ENCODE results near the gene HHIPL1.

HHIPL1 gene

GRCh38 chr14:99688210-99688581 is 43.3 kb downstream of the HHIPL1 start:
- Histone ChIP-seq H3K4me1 (ENCODE audit: insufficient read depth, low read length) (peaks cover 17% of the 10 kb centered on the region), H4K20me1 (ENCODE audit: insufficient read depth, low read length) (peaks cover 9% of the 10 kb centered on the region), H3K27ac (ENCODE audit: low read length) (no peak overlapping the region), H3K9me3 (ENCODE audit: insufficient read depth, low read length, severe bottlenecking) (no peaks in the 10 kb centered on the region), H3K27me3 (ENCODE audit: insufficient read depth, low read length, poor library complexity) (peaks cover 42% of the 10 kb centered on the region), H3K9ac (ENCODE audit: low read depth, low read length) (no peak overlapping the region), H3K4me2 (ENCODE audit: insufficient read depth, low read length) (no peak overlapping the region), H3K79me2 (ENCODE audit: insufficient read depth, low read length) (no peaks in the 10 kb centered on the region), H3K4me3 (ENCODE audit: low read depth in 1 of 2, low read length in 2 of 2) (no peak overlapping the region), H2AFZ (ENCODE audit: low read depth, low read length) (no peak overlapping the region), H3K36me3 (ENCODE audit: insufficient read depth, low read length) (no peaks in the 10 kb centered on the region)
- no peak for TF ChIP-seq EZH2 (IDR thresholded peaks at IDR 0.05; ENCODE audit: borderline replicate concordance, low read depth, low read length, severe bottlenecking)
- TF ChIP-seq, protein P1, sequence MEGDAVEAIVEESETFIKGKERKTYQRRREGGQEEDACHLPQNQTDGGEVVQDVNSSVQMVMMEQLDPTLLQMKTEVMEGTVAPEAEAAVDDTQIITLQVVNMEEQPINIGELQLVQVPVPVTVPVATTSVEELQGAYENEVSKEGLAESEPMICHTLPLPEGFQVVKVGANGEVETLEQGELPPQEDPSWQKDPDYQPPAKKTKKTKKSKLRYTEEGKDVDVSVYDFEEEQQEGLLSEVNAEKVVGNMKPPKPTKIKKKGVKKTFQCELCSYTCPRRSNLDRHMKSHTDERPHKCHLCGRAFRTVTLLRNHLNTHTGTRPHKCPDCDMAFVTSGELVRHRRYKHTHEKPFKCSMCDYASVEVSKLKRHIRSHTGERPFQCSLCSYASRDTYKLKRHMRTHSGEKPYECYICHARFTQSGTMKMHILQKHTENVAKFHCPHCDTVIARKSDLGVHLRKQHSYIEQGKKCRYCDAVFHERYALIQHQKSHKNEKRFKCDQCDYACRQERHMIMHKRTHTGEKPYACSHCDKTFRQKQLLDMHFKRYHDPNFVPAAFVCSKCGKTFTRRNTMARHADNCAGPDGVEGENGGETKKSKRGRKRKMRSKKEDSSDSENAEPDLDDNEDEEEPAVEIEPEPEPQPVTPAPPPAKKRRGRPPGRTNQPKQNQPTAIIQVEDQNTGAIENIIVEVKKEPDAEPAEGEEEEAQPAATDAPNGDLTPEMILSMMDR (IDR thresholded peaks at IDR 0.05; ENCODE audit: borderline replicate concordance, extremely low read depth, low read length, poor library complexity, severe bottlenecking), result no peak
- DNase-seq (no peak), ATAC-seq (ENCODE audit: insufficient read depth, low read depth) (no peak)

DNA sequence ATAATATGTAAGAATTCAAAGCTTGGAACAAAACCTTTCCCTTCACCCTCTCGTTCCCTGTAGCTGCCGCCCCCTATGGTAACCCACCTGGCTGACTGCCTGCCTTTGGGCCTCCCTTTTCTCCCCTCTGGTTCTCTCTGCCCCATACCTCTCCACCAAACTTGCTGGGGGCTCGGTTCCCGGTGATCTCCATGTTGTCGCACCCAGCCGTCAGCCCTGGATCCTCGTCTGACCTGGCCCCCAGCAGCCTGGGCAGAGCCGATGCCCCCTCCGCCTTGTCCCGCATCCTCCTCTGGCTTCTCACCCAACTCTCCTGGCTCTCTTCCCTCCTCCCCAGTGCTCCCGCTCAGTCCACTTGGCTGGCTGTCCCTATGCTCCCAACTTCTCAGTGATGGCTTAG is 43.7 kb downstream of the HHIPL1 start:
- no peaks in the 10 kb centered on the region for H3K9me3 ChIP-seq (ENCODE audit: insufficient read depth, low read length, severe bottlenecking)
- ATAC-seq (ENCODE audit: insufficient read depth, low read depth) (no peak), DNase-seq (no peak)
- no peak overlapping the region for H3K4me2 ChIP-seq (ENCODE audit: insufficient read depth, low read length)
- H4K20me1 ChIP-seq (ENCODE audit: insufficient read depth, low read length), result peaks cover 9% of the 10 kb centered on the region
- H2AFZ ChIP-seq (ENCODE audit: low read depth, low read length), result no peak overlapping the region
- no peaks in the 10 kb centered on the region for H3K36me3 ChIP-seq (ENCODE audit: insufficient read depth, low read length)
- H3K79me2 ChIP-seq (ENCODE audit: insufficient read depth, low read length), result no peaks in the 10 kb centered on the region
- H3K27ac ChIP-seq (ENCODE audit: low read length), result no peak overlapping the region
- no peak overlapping the region for H3K9ac ChIP-seq (ENCODE audit: low read depth, low read length)
- peaks cover 42% of the 10 kb centered on the region for H3K27me3 ChIP-seq (ENCODE audit: insufficient read depth, low read length, poor library complexity)
- H3K4me3 ChIP-seq (ENCODE audit: low read depth in 1 of 2, low read length in 2 of 2), result no peak overlapping the region
- peaks cover 13% of the 10 kb centered on the region for H3K4me1 ChIP-seq (ENCODE audit: insufficient read depth, low read length)
- no peak for TF ChIP-seq EZH2 (IDR thresholded peaks at IDR 0.05; ENCODE audit: borderline replicate concordance, low read depth, low read length, severe bottlenecking)
- TF ChIP-seq, protein P1 (IDR thresholded peaks at IDR 0.05; ENCODE audit: borderline replicate concordance, extremely low read depth, low read length, poor library complexity, severe bottlenecking), result no peak

DNA sequence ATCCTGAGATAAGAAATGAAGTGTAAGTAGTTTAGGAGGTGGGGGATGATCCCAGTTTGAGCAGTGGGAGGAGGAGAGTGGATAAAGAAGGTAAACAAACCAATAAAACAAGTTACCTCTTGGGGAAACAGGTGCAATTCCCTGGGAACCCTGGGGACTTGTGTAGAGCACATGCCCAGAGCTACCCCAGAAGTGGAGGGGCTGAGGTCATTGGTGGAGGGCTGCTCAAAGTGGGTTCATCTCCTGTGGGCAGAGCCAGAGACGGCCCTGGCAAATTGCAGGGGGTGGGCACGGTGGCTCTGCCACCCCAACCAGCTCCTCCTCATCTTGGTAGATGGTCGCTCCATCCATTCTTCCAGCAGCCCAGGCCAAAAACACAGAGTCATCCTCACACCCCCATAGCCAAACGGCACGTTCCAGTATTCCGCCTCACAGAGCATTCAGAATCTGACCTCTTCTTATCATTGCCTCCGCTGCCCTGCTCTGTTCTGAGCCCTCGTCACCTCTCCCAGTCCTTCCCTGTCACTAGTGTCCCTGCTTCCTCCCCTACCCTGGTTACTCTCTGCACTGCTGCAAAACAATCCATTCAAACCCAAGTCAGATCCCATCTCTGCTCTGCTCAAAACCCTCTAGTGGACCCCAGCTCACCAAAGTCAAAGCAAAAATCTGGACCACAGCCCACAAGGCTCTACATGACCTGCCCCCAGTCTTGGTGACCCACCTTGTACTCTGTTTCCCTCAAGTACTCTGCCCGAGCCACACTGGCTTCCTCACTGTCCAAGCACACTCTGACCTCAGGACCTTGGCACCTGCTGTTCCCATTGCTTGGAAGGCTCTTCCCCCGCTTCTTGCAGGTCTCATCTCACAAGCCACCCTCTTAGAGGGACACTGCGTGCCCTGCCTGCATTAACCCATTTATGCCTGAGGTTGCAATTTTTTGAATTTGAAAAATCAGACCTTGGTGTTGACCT is 44.6 kb downstream of the HHIPL1 start:
- no peak for ATAC-seq (ENCODE audit: insufficient read depth, low read depth)
- H3K27me3 ChIP-seq (ENCODE audit: insufficient read depth, low read length, poor library complexity), result peaks cover 46% of the 10 kb centered on the region
- H4K20me1 ChIP-seq (ENCODE audit: insufficient read depth, low read length), result peaks cover 8% of the 10 kb centered on the region
- TF ChIP-seq, protein P1 (IDR thresholded peaks at IDR 0.05; ENCODE audit: borderline replicate concordance, extremely low read depth, low read length, poor library complexity, severe bottlenecking), result no peak
- TF ChIP-seq EZH2 (IDR thresholded peaks at IDR 0.05; ENCODE audit: borderline replicate concordance, low read depth, low read length, severe bottlenecking), result no peak
- H2AFZ ChIP-seq (ENCODE audit: low read depth, low read length), result no peak overlapping the region
- H3K9ac ChIP-seq (ENCODE audit: low read depth, low read length), result no peak overlapping the region
- no peak for DNase-seq
- peaks cover 9% of the 10 kb centered on the region for H3K4me1 ChIP-seq (ENCODE audit: insufficient read depth, low read length)
- no peaks in the 10 kb centered on the region for H3K36me3 ChIP-seq (ENCODE audit: insufficient read depth, low read length)
- no peak overlapping the region for H3K4me2 ChIP-seq (ENCODE audit: insufficient read depth, low read length)
- no peak overlapping the region for H3K27ac ChIP-seq (ENCODE audit: low read length)
- no peak overlapping the region for H3K4me3 ChIP-seq (ENCODE audit: low read depth in 1 of 2, low read length in 2 of 2)
- H3K9me3 ChIP-seq (ENCODE audit: insufficient read depth, low read length, severe bottlenecking), result no peaks in the 10 kb centered on the region
- no peaks in the 10 kb centered on the region for H3K79me2 ChIP-seq (ENCODE audit: insufficient read depth, low read length)
